Activated B cell treated with CpG ODN at 0.5 μM for 24 hours (primary cell): ENCODE data around the gene POLD4. TPM values are rescaled to one million over a fixed set of nuclear protein-coding genes. Genes with fewer than 3 reads are reported as not detected.

Source experiments
- ATAC-seq: fragments of 200-7000 bp; cut with Tn5 transposase; one replicate; pipeline ENCODE4 v1.10.0; 2021; ENCODE audit warnings: low read depth, mild to moderate bottlenecking, moderate library complexity
- CTCF ChIA-PET: fragments of 350-600 bp; sonication (Branson Sonifier 250); formaldehyde crosslinking; loops from one replicate; lab custom pipeline; 2021; ENCODE audit warnings: antibody characterized with exemption; lab: Charles Lee
- POLR2A ChIA-PET: fragments of 350-600 bp; sonication (Branson Sonifier 250); formaldehyde crosslinking; loops from one replicate; lab custom pipeline; 2021; ENCODE audit warnings: antibody characterized with exemption; lab: Charles Lee
- DNase-seq: peaks from one replicate; pipeline ENCODE4 v3.0.0; 2022
- H3K27ac Mint-ChIP-seq: one replicate; pipeline ENCODE4 v1.8.0; 2020; ENCODE audit warnings: mixed read lengths
- H3K27me3 Mint-ChIP-seq: one replicate; pipeline ENCODE4 v1.8.0; 2021; ENCODE audit warnings: mixed read lengths
- H3K36me3 Mint-ChIP-seq: one replicate; pipeline ENCODE4 v1.8.0; 2021; ENCODE audit warnings: low read depth, mixed read lengths
- H3K4me1 Mint-ChIP-seq: one replicate; pipeline ENCODE4 v1.8.0; 2021; ENCODE audit warnings: mixed read lengths
- H3K4me3 Mint-ChIP-seq: one replicate; pipeline ENCODE4 v1.8.0; 2020; ENCODE audit warnings: mild to moderate bottlenecking, mixed read lengths
- H3K9me3 Mint-ChIP-seq: one replicate; pipeline ENCODE4 v1.8.0; 2020; ENCODE audit warnings: mixed read lengths
- intact Hi-C: fragments of 100-400 bp; cut with micrococcal nuclease; formaldehyde crosslinking; loops from one replicate; pipeline ENCODE4 v1.15.1; 2024
- total RNA-seq: library from RNA; stranded (reverse); gene quantifications from 2 replicates; pipeline ENCODE4 v1.2.3, GENCODE V29; 2022
- TF ChIP-seq, protein P1 (sequence below): fragments of 200-600 bp; IDR thresholded peaks from one replicate; pipeline ENCODE4 v1.8.0; 2022; ENCODE audit warnings: antibody characterized with exemption, mild to moderate bottlenecking

POLD4 gene
- total RNA-seq, 1 donor from 2014 or later = 166 TPM

DNA sequence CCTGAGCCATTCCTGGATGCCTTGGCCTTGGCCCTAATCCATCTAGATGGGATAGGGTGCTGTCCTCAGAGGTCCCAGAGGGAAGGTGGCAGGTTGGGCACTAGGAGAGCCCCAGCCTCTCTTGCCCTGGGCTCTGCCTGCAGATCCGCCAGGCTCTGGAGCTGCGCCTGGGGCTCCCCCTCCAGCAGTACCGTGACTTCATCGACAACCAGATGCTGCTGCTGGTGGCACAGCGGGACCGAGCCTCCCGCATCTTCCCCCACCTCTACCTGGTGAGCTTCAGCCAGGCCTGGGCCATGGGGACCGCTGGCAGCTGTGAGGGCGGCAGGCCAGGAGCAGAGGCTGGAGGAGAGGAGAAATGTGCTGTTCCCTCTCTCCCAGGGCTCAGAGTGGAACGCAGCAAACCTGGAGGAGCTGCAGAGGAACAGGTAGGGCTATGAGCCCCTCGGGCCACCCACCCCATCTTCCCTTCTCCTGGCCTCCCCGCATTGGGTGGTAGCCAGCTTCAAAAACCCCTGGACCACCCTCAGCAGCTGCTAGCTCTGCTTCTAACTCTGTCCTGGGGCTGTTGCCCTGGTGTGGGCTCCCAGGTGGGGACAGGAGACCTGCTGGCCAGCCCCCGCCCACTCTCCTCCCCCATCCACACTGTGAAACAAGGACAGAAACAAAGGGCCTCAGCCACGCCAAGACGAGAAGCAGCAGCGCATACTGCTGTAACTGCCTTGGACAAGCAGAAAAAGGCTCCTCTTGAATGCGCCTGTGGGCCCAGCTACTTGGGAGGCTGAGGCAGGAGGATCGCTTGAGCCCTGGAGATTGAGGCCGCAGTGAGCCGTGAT, 45.1 kb downstream of the POLD4 start:
- peaks cover 12% of the 10 kb centered on the region for H3K4me1 Mint-ChIP-seq
- no peak overlapping the region for H3K4me3 Mint-ChIP-seq
- intact Hi-C loops = no loop called here
- ChIA-PET CTCF (interaction anchor here (1.0 kb wide), 1 partner anchor 9 kb away, joined by 3 read pairs; no protein-coding TSS in a partner anchor), POLR2A (interaction anchor here (1.1 kb wide), 1 partner anchor 40 kb away, joined by 3 read pairs; no protein-coding TSS in a partner anchor)
- H3K9me3 Mint-ChIP-seq = no peaks in the 10 kb centered on the region
- TF ChIP-seq, protein P1, sequence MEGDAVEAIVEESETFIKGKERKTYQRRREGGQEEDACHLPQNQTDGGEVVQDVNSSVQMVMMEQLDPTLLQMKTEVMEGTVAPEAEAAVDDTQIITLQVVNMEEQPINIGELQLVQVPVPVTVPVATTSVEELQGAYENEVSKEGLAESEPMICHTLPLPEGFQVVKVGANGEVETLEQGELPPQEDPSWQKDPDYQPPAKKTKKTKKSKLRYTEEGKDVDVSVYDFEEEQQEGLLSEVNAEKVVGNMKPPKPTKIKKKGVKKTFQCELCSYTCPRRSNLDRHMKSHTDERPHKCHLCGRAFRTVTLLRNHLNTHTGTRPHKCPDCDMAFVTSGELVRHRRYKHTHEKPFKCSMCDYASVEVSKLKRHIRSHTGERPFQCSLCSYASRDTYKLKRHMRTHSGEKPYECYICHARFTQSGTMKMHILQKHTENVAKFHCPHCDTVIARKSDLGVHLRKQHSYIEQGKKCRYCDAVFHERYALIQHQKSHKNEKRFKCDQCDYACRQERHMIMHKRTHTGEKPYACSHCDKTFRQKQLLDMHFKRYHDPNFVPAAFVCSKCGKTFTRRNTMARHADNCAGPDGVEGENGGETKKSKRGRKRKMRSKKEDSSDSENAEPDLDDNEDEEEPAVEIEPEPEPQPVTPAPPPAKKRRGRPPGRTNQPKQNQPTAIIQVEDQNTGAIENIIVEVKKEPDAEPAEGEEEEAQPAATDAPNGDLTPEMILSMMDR = no peak
- no peaks in the 10 kb centered on the region for H3K27me3 Mint-ChIP-seq
- no peaks in the 10 kb centered on the region for H3K36me3 Mint-ChIP-seq
- DNase-seq = no peak
- H3K27ac Mint-ChIP-seq = no peak overlapping the region
- ATAC-seq = no peak

DNA sequence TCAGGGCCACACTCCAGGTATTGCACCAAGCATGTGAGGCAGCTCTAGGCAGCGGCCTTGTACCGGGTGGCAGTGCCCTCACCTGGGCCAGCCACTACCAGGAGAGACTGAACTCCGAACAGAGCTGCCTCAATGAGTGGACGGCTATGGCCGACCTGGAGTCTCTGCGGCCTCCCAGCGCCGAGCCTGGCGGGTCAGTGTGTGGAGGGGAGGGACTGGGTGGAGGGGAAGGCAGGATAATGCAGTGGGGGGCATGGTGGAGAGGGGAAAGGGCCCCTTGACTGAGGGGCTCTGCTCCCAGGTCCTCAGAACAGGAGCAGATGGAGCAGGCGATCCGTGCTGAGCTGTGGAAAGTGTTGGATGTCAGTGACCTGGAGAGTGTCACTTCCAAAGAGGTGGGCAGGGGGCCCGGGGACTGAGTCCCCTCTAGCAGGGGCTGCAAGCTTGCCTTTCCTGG, 45.8 kb downstream of the POLD4 start:
- intact Hi-C loops = no loop called here
- TF ChIP-seq, protein P1 = no peak
- ChIA-PET CTCF (interaction anchor here (1.0 kb wide), 1 partner anchor 10 kb away, joined by 3 read pairs; no protein-coding TSS in a partner anchor), POLR2A (no interaction called here)
- Mint-ChIP-seq H3K27me3 (no peaks in the 10 kb centered on the region), H3K27ac (no peak overlapping the region), H3K36me3 (peaks cover 2% of the 10 kb centered on the region), H3K4me1 (peaks cover 5% of the 10 kb centered on the region), H3K4me3 (no peak overlapping the region), H3K9me3 (no peaks in the 10 kb centered on the region)
- no peak for DNase-seq
- ATAC-seq = no peak

DNA sequence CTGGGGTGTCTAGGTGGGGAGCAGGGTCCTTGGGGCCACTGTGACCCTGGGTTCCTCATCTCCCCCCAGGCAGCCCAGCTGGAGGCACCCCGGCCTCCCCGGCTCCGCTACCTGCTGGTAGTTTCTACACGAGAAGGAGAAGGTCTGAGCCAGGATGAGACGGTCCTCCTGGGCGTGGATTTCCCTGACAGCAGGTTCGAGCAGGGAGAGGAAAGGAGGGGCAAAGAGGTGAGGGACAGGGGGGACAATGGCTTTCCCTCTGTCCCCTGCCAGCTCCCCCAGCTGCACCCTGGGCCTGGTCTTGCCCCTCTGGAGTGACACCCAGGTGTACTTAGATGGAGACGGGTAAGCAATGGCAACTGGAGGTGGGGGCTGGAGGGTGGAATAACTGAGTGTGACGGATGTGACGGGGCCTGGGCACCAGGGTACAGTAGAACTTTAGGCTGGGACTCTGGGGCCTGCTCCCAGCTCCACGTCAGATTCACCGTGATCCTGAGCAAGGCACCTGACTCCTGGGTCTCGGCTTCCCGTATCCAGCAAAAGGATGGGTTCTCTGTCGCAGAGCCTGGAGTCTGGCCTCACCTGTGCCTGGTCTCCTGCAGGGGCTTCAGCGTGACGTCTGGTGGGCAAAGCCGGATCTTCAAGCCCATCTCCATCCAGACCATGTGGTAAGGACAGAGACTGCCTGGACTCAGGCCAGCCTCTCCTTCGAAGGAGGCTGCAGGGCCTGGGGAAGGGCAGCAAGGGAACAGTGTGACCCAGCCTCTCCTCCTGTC, 46.4 kb downstream of the POLD4 start:
- Mint-ChIP-seq H3K27me3 (no peaks in the 10 kb centered on the region), H3K4me1 (peaks cover 2% of the 10 kb centered on the region), H3K36me3 (peaks cover 8% of the 10 kb centered on the region), H3K9me3 (no peaks in the 10 kb centered on the region), H3K27ac (no peak overlapping the region), H3K4me3 (no peak overlapping the region)
- no peak for ATAC-seq
- TF ChIP-seq, protein P1 = no peak
- DNase-seq = no peak
- ChIA-PET CTCF (interaction anchor here (0.8 to 1.0 kb wide), 2 partner anchors 10 to 43 kb away, joined by 3 read pairs; no protein-coding TSS in a partner anchor), POLR2A (interaction anchor here (1.1 kb wide), 1 partner anchor 14 kb away, joined by 4 read pairs; no protein-coding TSS in a partner anchor)
- intact Hi-C loops = no loop called here

DNA sequence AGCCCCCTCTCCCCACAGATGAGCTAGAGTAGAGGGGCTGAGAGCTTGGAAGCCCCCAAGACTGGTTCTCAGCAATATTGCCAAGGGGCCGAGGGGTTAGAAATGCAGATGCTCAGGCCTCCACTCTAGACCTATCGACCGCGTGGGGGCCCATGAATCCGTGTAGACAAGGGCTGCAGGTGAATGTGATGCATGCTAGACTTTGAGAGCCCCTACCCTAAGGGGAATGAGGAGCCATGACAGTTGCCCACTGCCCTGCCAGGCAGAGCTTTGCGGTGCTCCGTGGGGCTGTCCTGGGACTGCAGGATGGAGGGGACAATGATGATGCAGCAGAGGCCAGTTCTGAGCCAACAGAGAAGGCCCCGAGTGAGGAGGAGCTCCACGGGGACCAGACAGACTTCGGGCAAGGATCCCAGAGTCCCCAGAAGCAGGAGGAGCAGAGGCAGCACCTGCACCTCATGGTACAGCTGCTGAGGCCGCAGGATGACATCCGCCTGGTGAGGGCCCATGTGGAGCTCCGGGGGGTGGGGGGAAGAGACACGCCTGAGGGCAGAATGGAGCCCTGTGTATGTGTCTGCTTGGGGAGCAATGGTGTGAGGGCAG, 48.7 kb downstream of the POLD4 start:
- CTCF ChIA-PET = no interaction called here
- no peak for DNase-seq
- no peak overlapping the region for H3K27ac Mint-ChIP-seq
- POLR2A ChIA-PET = interaction anchor here (0.7 to 2.9 kb wide), 3 partner anchors 16 to 78 kb away, joined by 3 to 13 read pairs (median 9); partner anchors contain the start of gene ANKRD13D
- H3K4me3 Mint-ChIP-seq = no peak overlapping the region
- no peaks in the 10 kb centered on the region for H3K9me3 Mint-ChIP-seq
- H3K4me1 Mint-ChIP-seq = peaks cover 2% of the 10 kb centered on the region
- ATAC-seq = no peak
- TF ChIP-seq, protein P1 = no peak
- intact Hi-C loops = no loop called here
- H3K27me3 Mint-ChIP-seq = no peaks in the 10 kb centered on the region
- H3K36me3 Mint-ChIP-seq = peaks cover 23% of the 10 kb centered on the region
